ENCODE results near the gene PEPD.

PEPD gene

DNA sequence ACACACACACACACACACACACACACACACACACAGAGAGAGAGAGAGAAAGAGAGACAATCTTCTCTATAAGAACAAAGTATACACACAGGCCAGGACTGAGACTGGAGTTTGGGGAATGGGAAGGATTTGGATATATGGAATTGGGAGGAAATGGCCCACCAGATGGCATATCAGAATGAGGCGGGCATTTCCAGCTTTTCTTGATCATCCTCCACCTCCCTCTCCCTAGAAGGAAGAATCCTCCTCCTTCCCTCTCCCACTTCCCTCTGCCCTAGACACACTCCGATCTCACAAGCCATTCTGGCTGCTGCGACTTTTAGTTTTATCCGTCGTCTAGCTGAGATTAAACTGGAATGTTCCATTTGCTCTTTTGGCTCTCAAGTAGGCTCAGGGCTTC lies 158.1 kb downstream of the PEPD start:
- H3K27me3 ChIP-seq, result peaks cover 23% of the 10 kb centered on the region
- no peaks in the 10 kb centered on the region for H3K36me3 ChIP-seq
- H3K4me3 ChIP-seq (ENCODE audit: low read depth in 1 of 2, low read length in 1 of 2), result no peak overlapping the region
- H3K27ac ChIP-seq, result no peak overlapping the region
- peaks cover 4 to 6% of the 10 kb centered on the region in 2 experiments for H3K4me1 ChIP-seq (ENCODE audit: control insufficient read depth in 1 of 2, insufficient read depth in 1 of 2, low read depth in 1 of 2, low read length in 1 of 2)
- H3K9me3 ChIP-seq, result no peaks in the 10 kb centered on the region
- no peak for TF ChIP-seq CTCF (IDR thresholded peaks at IDR 0.05)

DNA sequence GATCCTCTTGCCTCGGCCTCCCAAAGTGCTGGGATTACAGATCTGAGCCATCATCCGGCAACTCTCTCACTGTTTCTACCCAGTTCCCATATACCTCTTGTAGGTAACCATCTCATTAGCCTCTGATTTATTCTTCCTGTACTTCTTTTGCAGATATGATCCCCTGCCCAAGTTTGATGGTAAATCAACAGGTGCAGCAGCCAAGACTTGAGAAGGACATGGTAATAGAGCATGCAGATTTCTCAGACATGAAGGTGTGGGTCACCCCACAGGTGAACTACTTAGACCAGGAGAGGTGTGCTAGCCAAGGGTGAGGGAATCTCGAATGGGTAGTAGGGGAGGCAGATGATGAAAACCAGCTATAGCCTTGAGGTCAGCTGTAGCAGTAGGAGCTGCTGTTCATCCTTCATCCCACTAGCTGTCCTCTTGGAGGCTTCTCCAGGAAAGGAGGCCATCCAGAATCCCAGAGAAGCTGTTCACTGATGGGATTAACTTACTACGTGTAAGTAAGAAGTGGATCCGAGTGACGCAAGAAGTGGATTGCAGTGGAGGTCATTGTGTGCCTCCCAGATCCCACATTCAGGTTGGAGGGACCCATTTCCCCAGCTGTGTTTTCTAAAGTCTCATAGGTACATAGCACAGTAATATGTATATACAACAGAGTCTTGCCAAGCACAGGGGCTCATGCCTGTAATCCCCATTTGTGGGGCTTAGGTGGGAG lies 158.9 kb downstream of the PEPD start:
- Histone ChIP-seq H3K36me3 (no peaks in the 10 kb centered on the region), H3K4me3 (ENCODE audit: low read depth in 1 of 2, low read length in 1 of 2) (no peak overlapping the region), H3K27ac (no peak overlapping the region), H3K27me3 (peaks cover 18% of the 10 kb centered on the region), H3K4me1 (ENCODE audit: control insufficient read depth in 1 of 2, insufficient read depth in 1 of 2, low read depth in 1 of 2, low read length in 1 of 2) (peaks cover 4 to 6% of the 10 kb centered on the region in 2 experiments), H3K9me3 (no peaks in the 10 kb centered on the region)
- TF ChIP-seq CTCF (IDR thresholded peaks at IDR 0.05), result no peak

- H3K27me3 ChIP-seq, result peaks cover 6% of the 10 kb centered on the region
- no peaks in the 10 kb centered on the region for H3K4me1 ChIP-seq (ENCODE audit: control insufficient read depth in 1 of 2, insufficient read depth in 1 of 2, low read depth in 1 of 2, low read length in 1 of 2)
- TF ChIP-seq CTCF (IDR thresholded peaks at IDR 0.05), result no peak
- H3K27ac ChIP-seq, result no peak overlapping the region
- no peaks in the 10 kb centered on the region for H3K36me3 ChIP-seq
- no peaks in the 10 kb centered on the region for H3K9me3 ChIP-seq
- no peak overlapping the region for H3K4me3 ChIP-seq (ENCODE audit: low read depth in 1 of 2, low read length in 1 of 2)
These were observed 162.0 kb downstream of the PEPD start for GRCh38 chr19:33359581-33359980.

DNA sequence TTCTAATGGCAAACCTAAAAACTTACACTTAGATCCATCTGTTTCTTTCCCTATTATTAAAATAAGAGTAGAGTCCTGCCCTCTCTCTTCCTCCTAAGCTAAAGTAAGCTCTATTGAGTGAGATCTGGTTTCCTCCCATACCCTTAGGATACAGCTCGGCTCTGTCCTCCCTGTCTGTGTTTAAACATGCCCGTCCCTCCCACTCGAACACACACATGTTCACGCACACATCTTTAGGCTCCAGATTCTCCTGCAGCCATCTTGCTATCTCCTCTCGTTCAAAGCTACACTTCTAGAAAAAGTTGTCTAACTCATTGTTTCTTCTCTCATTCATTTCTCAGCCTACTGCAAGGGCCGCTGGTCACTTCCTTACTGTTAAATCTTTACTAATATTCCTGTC lies 163.2 kb downstream of the PEPD start:
- no peaks in the 10 kb centered on the region for H3K4me1 ChIP-seq (ENCODE audit: control insufficient read depth in 1 of 2, insufficient read depth in 1 of 2, low read depth in 1 of 2, low read length in 1 of 2)
- H3K27ac ChIP-seq, result no peak overlapping the region
- no peak overlapping the region for H3K4me3 ChIP-seq (ENCODE audit: low read depth in 1 of 2, low read length in 1 of 2)
- no peaks in the 10 kb centered on the region for H3K36me3 ChIP-seq
- TF ChIP-seq CTCF (IDR thresholded peaks at IDR 0.05), result no peak
- H3K27me3 ChIP-seq, result peaks cover 6% of the 10 kb centered on the region
- H3K9me3 ChIP-seq, result no peaks in the 10 kb centered on the region

DNA sequence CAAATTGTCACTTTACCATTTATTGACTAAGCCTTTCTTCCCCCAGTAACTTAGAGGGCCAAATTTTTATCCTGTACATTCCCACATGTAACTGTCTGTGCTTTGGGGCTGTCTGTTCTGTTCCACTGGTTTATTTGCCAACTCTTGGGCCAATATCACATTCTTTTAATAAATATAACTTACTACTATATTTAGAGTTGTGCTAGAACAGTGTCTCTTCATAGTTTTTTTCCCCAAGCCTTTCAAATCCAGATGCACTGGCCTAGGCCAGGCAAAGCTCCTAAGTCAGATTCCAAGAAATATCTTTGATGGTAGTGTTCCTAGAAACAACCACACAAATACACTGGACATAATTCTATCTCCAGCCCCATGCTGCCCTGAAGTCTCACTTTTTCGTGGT lies 164.0 kb downstream of the PEPD start:
- no peak for TF ChIP-seq CTCF (IDR thresholded peaks at IDR 0.05)
- no peaks in the 10 kb centered on the region for H3K36me3 ChIP-seq
- no peak overlapping the region for H3K27ac ChIP-seq
- no peaks in the 10 kb centered on the region for H3K9me3 ChIP-seq
- peaks cover 6% of the 10 kb centered on the region for H3K27me3 ChIP-seq
- H3K4me3 ChIP-seq (ENCODE audit: low read depth in 1 of 2, low read length in 1 of 2), result no peak overlapping the region
- no peaks in the 10 kb centered on the region for H3K4me1 ChIP-seq (ENCODE audit: control insufficient read depth in 1 of 2, insufficient read depth in 1 of 2, low read depth in 1 of 2, low read length in 1 of 2)
